Activated CD4-positive, alpha-beta T cell treated with anti-CD3 and anti-CD28 coated beads, Interleukin-2, amount 10 ng/mL, durations not matched to agents 24 days and 14 days (primary cell): ENCODE results near the gene ITPRIP. TPM values are rescaled to one million over a fixed set of nuclear protein-coding genes. Genes with fewer than 3 reads are reported as not detected.
A peak's percentile ranks its signal among the peaks of the same experiment; 100 is the strongest.

Experiments
- DNase-seq: peaks from one replicate; pipeline ENCODE4 v3.0.0; 2022
- H3K27ac Mint-ChIP-seq: one replicate; pipeline ENCODE4 v1.8.0; 2022; ENCODE audit warnings: mild to moderate bottlenecking, mixed read lengths
- H3K27me3 Mint-ChIP-seq: one replicate; pipeline ENCODE4 v1.8.0; 2022; ENCODE audit warnings: mixed read lengths
- H3K36me3 Mint-ChIP-seq: one replicate; pipeline ENCODE4 v1.8.0; 2022; ENCODE audit warnings: low read depth, mild to moderate bottlenecking, mixed read lengths
- H3K4me1 Mint-ChIP-seq: one replicate; pipeline ENCODE4 v1.8.0; 2021; ENCODE audit warnings: mixed read lengths
- H3K4me3 Mint-ChIP-seq: one replicate; pipeline ENCODE4 v1.8.0; 2022; ENCODE audit warnings: mild to moderate bottlenecking, moderate library complexity, mixed read lengths
- H3K9me3 Mint-ChIP-seq: one replicate; pipeline ENCODE4 v1.8.0; 2021; ENCODE audit warnings: mixed read lengths
- intact Hi-C: fragments of 100-400 bp; cut with micrococcal nuclease; formaldehyde crosslinking; loops from one replicate; pipeline ENCODE4 v1.15.1; 2023
- total RNA-seq: library from RNA; stranded (reverse); gene quantifications from 2 replicates; pipeline ENCODE4 v1.2.3, GENCODE V29; 2022

Gene ITPRIP
- total RNA-seq, 1 donor from 2014 or later = 14.7 TPM

GRCh38 chr10:104350127-104350635 lies 11.9 kb upstream of the ITPRIP start:
- Mint-ChIP-seq H3K27me3 (no peaks in the 10 kb centered on the region), H3K4me3 (no peak overlapping the region), H3K4me1 (peaks cover 21% of the 10 kb centered on the region), H3K9me3 (no peaks in the 10 kb centered on the region), H3K27ac (no peak overlapping the region), H3K36me3 (no peaks in the 10 kb centered on the region)
- peak; percentile 78 for DNase-seq
- intact Hi-C loops = loop anchor here (1.0 to 5.0 kb wide), 3 partner anchors 45 to 433 kb away; partner anchors contain the start of gene STN1

- Mint-ChIP-seq H3K27ac (no peak overlapping the region), H3K4me3 (no peak overlapping the region), H3K4me1 (peaks cover 21% of the 10 kb centered on the region), H3K9me3 (no peaks in the 10 kb centered on the region), H3K36me3 (no peaks in the 10 kb centered on the region), H3K27me3 (no peaks in the 10 kb centered on the region)
- DNase-seq = peak; percentile 63
- intact Hi-C loops = loop anchor here (1.0 to 5.0 kb wide), 3 partner anchors 44 to 432 kb away; partner anchors contain the start of gene STN1
Measured at GRCh38 chr10:104349623-104350126, 11.4 kb upstream of the ITPRIP start.

GRCh38 chr10:104348601-104349000 lies 10.3 kb upstream of the ITPRIP start:
- intact Hi-C loops = no loop called here
- H3K4me3 Mint-ChIP-seq = no peak overlapping the region
- no peak overlapping the region for H3K27ac Mint-ChIP-seq
- no peaks in the 10 kb centered on the region for H3K36me3 Mint-ChIP-seq
- H3K9me3 Mint-ChIP-seq = no peaks in the 10 kb centered on the region
- peaks cover 21% of the 10 kb centered on the region for H3K4me1 Mint-ChIP-seq
- H3K27me3 Mint-ChIP-seq = no peaks in the 10 kb centered on the region
- DNase-seq = peak; percentile 50

GRCh38 chr10:104347295-104348045 lies 9.2 kb upstream of the ITPRIP start:
- no peak overlapping the region for H3K4me3 Mint-ChIP-seq
- H3K36me3 Mint-ChIP-seq = no peaks in the 10 kb centered on the region
- no peak for DNase-seq
- intact Hi-C loops = no loop called here
- no peaks in the 10 kb centered on the region for H3K9me3 Mint-ChIP-seq
- no peak overlapping the region for H3K27ac Mint-ChIP-seq
- H3K27me3 Mint-ChIP-seq = no peaks in the 10 kb centered on the region
- H3K4me1 Mint-ChIP-seq = peaks cover 17% of the 10 kb centered on the region

- intact Hi-C loops = no loop called here
- Mint-ChIP-seq H3K4me3 (no peak overlapping the region), H3K9me3 (no peaks in the 10 kb centered on the region), H3K27ac (no peak overlapping the region), H3K27me3 (no peaks in the 10 kb centered on the region), H3K4me1 (peaks cover 8% of the 10 kb centered on the region), H3K36me3 (no peaks in the 10 kb centered on the region)
- DNase-seq = peak; percentile 72
Measured at GRCh38 chr10:104345941-104346340, 7.7 kb upstream of the ITPRIP start.

- intact Hi-C loops = no loop called here
- Mint-ChIP-seq H3K27ac (no peak overlapping the region), H3K4me3 (no peak overlapping the region), H3K27me3 (no peaks in the 10 kb centered on the region), H3K36me3 (no peaks in the 10 kb centered on the region), H3K9me3 (no peaks in the 10 kb centered on the region), H3K4me1 (peaks cover 8% of the 10 kb centered on the region)
- no peak for DNase-seq
Measured at GRCh38 chr10:104345515-104345914, 7.2 kb upstream of the ITPRIP start.

- no peaks in the 10 kb centered on the region for H3K9me3 Mint-ChIP-seq
- peaks cover 7% of the 10 kb centered on the region for H3K27me3 Mint-ChIP-seq
Measured at GRCh38 chr10:104344219-104344618, 6.0 kb upstream of the ITPRIP start.

GRCh38 chr10:104342941-104343411 lies 4.7 kb upstream of the ITPRIP start:
- H3K27me3 Mint-ChIP-seq = peaks cover 7% of the 10 kb centered on the region
- H3K4me3 Mint-ChIP-seq = no peak overlapping the region
- intact Hi-C loops = no loop called here
- H3K9me3 Mint-ChIP-seq = no peaks in the 10 kb centered on the region
- no peak overlapping the region for H3K27ac Mint-ChIP-seq
- DNase-seq = no peak
- no peaks in the 10 kb centered on the region for H3K36me3 Mint-ChIP-seq
- H3K4me1 Mint-ChIP-seq = peaks cover 25% of the 10 kb centered on the region

More at GRCh38 chr10:104344219-104344618, 6.0 kb upstream of the ITPRIP start:
- H3K4me3 Mint-ChIP-seq = no peak overlapping the region
- DNase-seq = no peak
- H3K4me1 Mint-ChIP-seq = peaks cover 19% of the 10 kb centered on the region
- no peak overlapping the region for H3K27ac Mint-ChIP-seq
- no peaks in the 10 kb centered on the region for H3K36me3 Mint-ChIP-seq
- intact Hi-C loops = no loop called here

GRCh38 chr10:104340641-104341040 lies 2.4 kb upstream of the ITPRIP start:
- no peak overlapping the region for H3K27ac Mint-ChIP-seq
- no peak for DNase-seq

GRCh38 chr10:104340111-104340526 lies 1.9 kb upstream of the ITPRIP start:
- Mint-ChIP-seq H3K4me3 (peak overlapping the region; percentile 6), H3K36me3 (peaks cover 3% of the 10 kb centered on the region), H3K27ac (peak overlapping the region; percentile 2), H3K4me1 (peaks cover 34% of the 10 kb centered on the region), H3K27me3 (peaks cover 7% of the 10 kb centered on the region), H3K9me3 (no peaks in the 10 kb centered on the region)
- DNase-seq = peak; percentile 56
- intact Hi-C loops = no loop called here

More at GRCh38 chr10:104340641-104341040, 2.4 kb upstream of the ITPRIP start:
- no peaks in the 10 kb centered on the region for H3K36me3 Mint-ChIP-seq
- H3K27me3 Mint-ChIP-seq = peaks cover 7% of the 10 kb centered on the region
- H3K9me3 Mint-ChIP-seq = no peaks in the 10 kb centered on the region
- intact Hi-C loops = no loop called here
- H3K4me3 Mint-ChIP-seq = no peak overlapping the region
- peaks cover 32% of the 10 kb centered on the region for H3K4me1 Mint-ChIP-seq

- intact Hi-C loops = loop anchor here (2.0 to 10.0 kb wide), 3 partner anchors 15 to 425 kb away; partner anchors contain the start of genes SFR1 and STN1
- H3K27me3 Mint-ChIP-seq = peaks cover 7% of the 10 kb centered on the region
- H3K27ac Mint-ChIP-seq = peak overlapping the region; percentile 100
- no peaks in the 10 kb centered on the region for H3K9me3 Mint-ChIP-seq
- H3K4me1 Mint-ChIP-seq = peaks cover 40% of the 10 kb centered on the region
- peaks cover 3% of the 10 kb centered on the region for H3K36me3 Mint-ChIP-seq
- peak overlapping the region; percentile 97 for H3K4me3 Mint-ChIP-seq
- DNase-seq = no peak
Measured at GRCh38 chr10:104339469-104340110, 1.3 kb upstream of the ITPRIP start.

- Mint-ChIP-seq H3K4me3 (peak overlapping the region; percentile 97), H3K4me1 (peaks cover 57% of the 10 kb centered on the region), H3K27ac (peak overlapping the region; percentile 100), H3K27me3 (peaks cover 7% of the 10 kb centered on the region), H3K36me3 (peaks cover 11% of the 10 kb centered on the region), H3K9me3 (no peaks in the 10 kb centered on the region)
- intact Hi-C loops = loop anchor here (5.0 to 10.0 kb wide), 2 partner anchors 215 to 423 kb away; partner anchors contain the start of genes SFR1 and STN1
- no peak for DNase-seq
Measured at GRCh38 chr10:104337521-104337984, 712 bp downstream of the ITPRIP start.

- H3K27me3 Mint-ChIP-seq = peaks cover 7% of the 10 kb centered on the region
- peaks cover 13% of the 10 kb centered on the region for H3K36me3 Mint-ChIP-seq
- no peaks in the 10 kb centered on the region for H3K9me3 Mint-ChIP-seq
- peak overlapping the region; percentile 97 for H3K4me3 Mint-ChIP-seq
- peaks cover 60% of the 10 kb centered on the region for H3K4me1 Mint-ChIP-seq
- peak overlapping the region; percentile 100 for H3K27ac Mint-ChIP-seq
- intact Hi-C loops = loop anchor here (5.0 to 10.0 kb wide), 2 partner anchors 215 to 422 kb away; partner anchors contain the start of genes SFR1 and STN1
- DNase-seq = peak; percentile 69
Measured at GRCh38 chr10:104336821-104337467, 1.3 kb downstream of the ITPRIP start.
